SK-N-SH (cell line): ENCODE measurements around the gene AGAP1.

ENCODE experiments used
- CHD2 ChIP-seq: fragments of 150-350 bp; IDR thresholded peaks from 2 replicates; pipeline ENCODE4 v1.6.1; 2018; ENCODE audit warnings: low read length; ENCODE audit not compliant: partially characterized antibody
- EP300 ChIP-seq, 2 experiments: IDR thresholded peaks; 2 replicates each; pipeline versions ENCODE4 v1.4.0 to v1.6.1; 2012; ENCODE audit warnings: borderline replicate concordance in 1 of 2, low read depth in 1 of 2, low read length in 1 of 2
- EZH2phosphoT487 ChIP-seq: fragments of 200-600 bp; sonication (generic); IDR thresholded peaks from 2 replicates; pipeline ENCODE4 v1.6.1; 2017; ENCODE audit warnings: low read depth, mixed run types, mild to moderate bottlenecking, antibody characterized with exemption, moderate library complexity, borderline replicate concordance
- FOXM1 ChIP-seq: IDR thresholded peaks from 2 replicates; pipeline ENCODE4 v1.4.0; 2012; ENCODE audit warnings: low read depth, mild to moderate bottlenecking
- IRF3 ChIP-seq: fragments of 150-350 bp; IDR thresholded peaks from 2 replicates; pipeline ENCODE4 v1.6.1; 2016; ENCODE audit warnings: mild to moderate bottlenecking, low read depth, low read length
- JUND ChIP-seq: IDR thresholded peaks from 2 replicates; pipeline ENCODE4 v1.4.0; 2012
- NFIC ChIP-seq: IDR thresholded peaks from 2 replicates; pipeline ENCODE4 v1.4.0; 2012; ENCODE audit warnings: borderline replicate concordance
- POLR2AphosphoS5 ChIP-seq: IDR thresholded peaks from 2 replicates; pipeline ENCODE4 v1.6.1; 2012; ENCODE audit warnings: low read depth, low read length
- RAD21 ChIP-seq: IDR thresholded peaks from 2 replicates; pipeline ENCODE4 v1.6.1; 2012; ENCODE audit warnings: mild to moderate bottlenecking, low read length
- RXRA ChIP-seq: IDR thresholded peaks from 2 replicates; pipeline ENCODE4 v1.4.0; 2012; ENCODE audit warnings: low read depth, mild to moderate bottlenecking, borderline replicate concordance
- TCF12 ChIP-seq: IDR thresholded peaks from 2 replicates; pipeline ENCODE4 v1.4.0; 2012
- TF ChIP-seq, protein P1 (sequence below): fragments of 200-600 bp; sonication (generic); IDR thresholded peaks from 2 replicates; pipeline ENCODE4 v1.6.1; 2017; ENCODE audit warnings: antibody characterized with exemption, mild to moderate bottlenecking, moderate library complexity
- TF ChIP-seq, protein P2 (sequence below): IDR thresholded peaks from 2 replicates; pipeline ENCODE4 v1.4.0; 2012; ENCODE audit warnings: low read depth
- TF ChIP-seq, protein P3 (sequence below): IDR thresholded peaks from 2 replicates; pipeline ENCODE4; 2012

DNA sequence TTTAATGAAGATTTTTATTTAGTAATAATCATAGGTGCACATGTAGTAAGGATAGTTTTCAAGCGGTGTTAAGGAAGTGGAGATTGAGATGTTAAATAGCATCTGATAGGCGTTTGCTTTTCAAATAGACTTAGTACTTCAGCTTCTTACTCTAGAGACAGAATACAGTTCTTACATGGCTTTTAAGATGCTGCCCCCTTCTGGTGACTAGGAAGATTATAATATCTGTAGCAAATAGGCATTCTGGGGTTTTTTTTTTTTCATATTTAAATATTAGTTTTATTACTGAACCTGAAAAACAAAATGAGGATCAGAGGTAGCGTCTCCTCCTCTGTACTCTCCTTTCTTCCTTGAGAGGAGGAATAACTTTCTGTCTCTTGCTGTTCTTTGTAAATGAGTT, 100.2 kb downstream of the AGAP1 start:
- TF ChIP-seq, protein P1, sequence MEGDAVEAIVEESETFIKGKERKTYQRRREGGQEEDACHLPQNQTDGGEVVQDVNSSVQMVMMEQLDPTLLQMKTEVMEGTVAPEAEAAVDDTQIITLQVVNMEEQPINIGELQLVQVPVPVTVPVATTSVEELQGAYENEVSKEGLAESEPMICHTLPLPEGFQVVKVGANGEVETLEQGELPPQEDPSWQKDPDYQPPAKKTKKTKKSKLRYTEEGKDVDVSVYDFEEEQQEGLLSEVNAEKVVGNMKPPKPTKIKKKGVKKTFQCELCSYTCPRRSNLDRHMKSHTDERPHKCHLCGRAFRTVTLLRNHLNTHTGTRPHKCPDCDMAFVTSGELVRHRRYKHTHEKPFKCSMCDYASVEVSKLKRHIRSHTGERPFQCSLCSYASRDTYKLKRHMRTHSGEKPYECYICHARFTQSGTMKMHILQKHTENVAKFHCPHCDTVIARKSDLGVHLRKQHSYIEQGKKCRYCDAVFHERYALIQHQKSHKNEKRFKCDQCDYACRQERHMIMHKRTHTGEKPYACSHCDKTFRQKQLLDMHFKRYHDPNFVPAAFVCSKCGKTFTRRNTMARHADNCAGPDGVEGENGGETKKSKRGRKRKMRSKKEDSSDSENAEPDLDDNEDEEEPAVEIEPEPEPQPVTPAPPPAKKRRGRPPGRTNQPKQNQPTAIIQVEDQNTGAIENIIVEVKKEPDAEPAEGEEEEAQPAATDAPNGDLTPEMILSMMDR: peak; percentile 82
- no peak for TF ChIP-seq RXRA
- TF ChIP-seq CHD2: no peak
- TF ChIP-seq POLR2AphosphoS5: no peak
- no peak for TF ChIP-seq IRF3
- TF ChIP-seq, protein P2, sequence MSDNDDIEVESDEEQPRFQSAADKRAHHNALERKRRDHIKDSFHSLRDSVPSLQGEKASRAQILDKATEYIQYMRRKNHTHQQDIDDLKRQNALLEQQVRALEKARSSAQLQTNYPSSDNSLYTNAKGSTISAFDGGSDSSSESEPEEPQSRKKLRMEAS: no peak
- TF ChIP-seq, protein P3, sequence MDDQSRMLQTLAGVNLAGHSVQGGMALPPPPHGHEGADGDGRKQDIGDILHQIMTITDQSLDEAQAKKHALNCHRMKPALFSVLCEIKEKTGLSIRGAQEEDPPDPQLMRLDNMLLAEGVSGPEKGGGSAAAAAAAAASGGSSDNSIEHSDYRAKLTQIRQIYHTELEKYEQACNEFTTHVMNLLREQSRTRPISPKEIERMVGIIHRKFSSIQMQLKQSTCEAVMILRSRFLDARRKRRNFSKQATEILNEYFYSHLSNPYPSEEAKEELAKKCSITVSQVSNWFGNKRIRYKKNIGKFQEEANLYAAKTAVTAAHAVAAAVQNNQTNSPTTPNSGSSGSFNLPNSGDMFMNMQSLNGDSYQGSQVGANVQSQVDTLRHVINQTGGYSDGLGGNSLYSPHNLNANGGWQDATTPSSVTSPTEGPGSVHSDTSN: no peak
- TF ChIP-seq NFIC: no peak
- TF ChIP-seq JUND: no peak
- no peak for TF ChIP-seq FOXM1
- TF ChIP-seq EP300 (IDR thresholded peaks at IDR 0.05; ENCODE audit: borderline replicate concordance in 1 of 2, low read depth in 1 of 2, low read length in 1 of 2): no peak
- no peak for TF ChIP-seq TCF12
- no peak for TF ChIP-seq EZH2phosphoT487
- peak; percentile 88 for TF ChIP-seq RAD21
